Immature natural killer cell (primary cell): ENCODE data around the gene SNX21. TPM values are rescaled to one million over a fixed set of nuclear protein-coding genes. Genes with fewer than 3 reads are reported as not detected.

ENCODE experiments used
- DNase-seq, 3 donors: peaks; one replicate each; pipeline ENCODE4 v3.0.0; 2022; ENCODE audit warnings: mixed read lengths in 1 of 3
- H3K27ac Mint-ChIP-seq, 6 donors: one replicate each; pipeline ENCODE4 v1.8.0; 2020; ENCODE audit warnings: mixed read lengths in 6 of 6, mild to moderate bottlenecking in 5 of 6, inconsistent platforms in 4 of 6, moderate library complexity in 3 of 6
- H3K27me3 Mint-ChIP-seq, 3 donors: one replicate each; pipeline ENCODE4 v1.8.0; 2020 to 2021; ENCODE audit warnings: low read depth in 3 of 3, mild to moderate bottlenecking in 3 of 3, mixed read lengths in 3 of 3, moderate library complexity in 3 of 3, inconsistent platforms in 1 of 3
- H3K36me3 Mint-ChIP-seq, 3 donors: one replicate each; pipeline ENCODE4 v1.8.0; 2020; ENCODE audit warnings: mixed read lengths in 3 of 3, inconsistent platforms in 2 of 3, mild to moderate bottlenecking in 2 of 3
- H3K4me1 Mint-ChIP-seq, 2 donors: one replicate each; pipeline ENCODE4 v1.8.0; 2020; ENCODE audit warnings: inconsistent platforms in 2 of 2, mild to moderate bottlenecking in 2 of 2, mixed read lengths in 2 of 2, moderate library complexity in 1 of 2
- H3K4me3 Mint-ChIP-seq, 5 donors: one replicate each; pipeline ENCODE4 v1.8.0; 2020; ENCODE audit warnings: mild to moderate bottlenecking in 5 of 5, mixed read lengths in 5 of 5, inconsistent platforms in 3 of 5, moderate library complexity in 3 of 5
- H3K9me3 Mint-ChIP-seq, 6 donors: one replicate each; pipeline ENCODE4 v1.8.0; 2020; ENCODE audit warnings: mild to moderate bottlenecking in 6 of 6, mixed read lengths in 6 of 6, inconsistent platforms in 4 of 6, moderate library complexity in 3 of 6
- polyA plus RNA-seq, 3 donors: library from polyadenylated mRNA; unstranded; fragments of 300-500 nt; fragmentation: Illumina TruSeq; gene quantifications; one replicate each; pipeline ENCODE4 v1.2.3, GENCODE V29; 2021

The SNX21 gene
- polyA plus RNA-seq, 3 donors from 2014 or later = 1.6 to 2.5 (median 2.2) TPM

- no peak for DNase-seq
- H3K4me1 Mint-ChIP-seq = peaks cover 14 to 17% of the 10 kb centered on the region in 2 donors
- no peak within 1 kb of the TSS for H3K4me3 Mint-ChIP-seq
- peaks cover 0 to 12% (median under 1%) of the 10 kb centered on the region in 3 donors for H3K36me3 Mint-ChIP-seq
- H3K9me3 Mint-ChIP-seq = no peaks in the 10 kb centered on the region
- peaks cover 2 to 3% (median 3%) of the 10 kb centered on the region in 3 donors for H3K27me3 Mint-ChIP-seq
- H3K27ac Mint-ChIP-seq = no peak within 1 kb of the TSS
Observed at GRCh38 chr20:45887346-45887715, 53.7 kb downstream of the SNX21 start, which contains the start of gene SPATA25. Gene SPATA25, minus strand, starts transcription at chr20:45887622. Its CDS starts 32 bp downstream, at chr20:45887590.

- peaks cover 0 to 4% (median 0%) of the 10 kb centered on the region in 3 donors for H3K36me3 Mint-ChIP-seq
- no peaks in the 10 kb centered on the region for H3K9me3 Mint-ChIP-seq
- H3K4me1 Mint-ChIP-seq = peaks cover 22% of the 10 kb centered on the region in 2 donors
- no peak overlapping the region for H3K27ac Mint-ChIP-seq
- DNase-seq = no peak
- H3K4me3 Mint-ChIP-seq = no peak overlapping the region
- peaks cover 2 to 6% (median 3%) of the 10 kb centered on the region in 3 donors for H3K27me3 Mint-ChIP-seq
Observed at GRCh38 chr20:45888681-45889080, 55.1 kb downstream of the SNX21 start.

GRCh38 chr20:45890077-45890984 lies 56.7 kb downstream of the SNX21 start:
- H3K27ac Mint-ChIP-seq = peak overlapping the region in 5 of 6 donors; percentile 46 to 76 (median 67)
- H3K27me3 Mint-ChIP-seq = peaks cover 2 to 6% (median 3%) of the 10 kb centered on the region in 3 donors
- H3K4me1 Mint-ChIP-seq = peaks cover 22 to 25% of the 10 kb centered on the region in 2 donors
- H3K36me3 Mint-ChIP-seq = peaks cover 5 to 7% (median 6%) of the 10 kb centered on the region in 3 donors
- peak; percentile 43 to 53 (median 52) for DNase-seq
- H3K9me3 Mint-ChIP-seq = no peaks in the 10 kb centered on the region
- H3K4me3 Mint-ChIP-seq = peak overlapping the region; percentile 89 to 93 (median 92)

GRCh38 chr20:45890985-45891983 lies 57.7 kb downstream of the SNX21 start, which contains the start of the genes CTSA and NEURL2:
Gene CTSA, plus strand, starts transcription at chr20:45891335. Its CDS starts 234 bp downstream, at chr20:45891569.
Gene NEURL2, minus strand, starts transcription at chr20:45891208. Its CDS starts 217 bp downstream, at chr20:45890991.
- Mint-ChIP-seq H3K27me3 (peaks cover 2 to 6% (median 3%) of the 10 kb centered on the region in 3 donors), H3K27ac (peak within 1 kb of the TSS; percentile 62 to 85 (median 74)), H3K4me3 (peak within 1 kb of the TSS; percentile 89 to 93 (median 92)), H3K36me3 (peaks cover 5 to 7% (median 6%) of the 10 kb centered on the region in 3 donors), H3K9me3 (no peaks in the 10 kb centered on the region), H3K4me1 (peaks cover 22 to 25% of the 10 kb centered on the region in 2 donors)
- DNase-seq = peak; percentile 81 to 82 (median 81)

- peaks cover 22 to 25% of the 10 kb centered on the region in 2 donors for H3K4me1 Mint-ChIP-seq
- H3K4me3 Mint-ChIP-seq = peak overlapping the region; percentile 80 to 93 (median 89)
- H3K36me3 Mint-ChIP-seq = peaks cover 5 to 11% (median 7%) of the 10 kb centered on the region in 3 donors
- no peak for DNase-seq
- H3K27me3 Mint-ChIP-seq = peaks cover 2 to 6% (median 3%) of the 10 kb centered on the region in 3 donors
- H3K27ac Mint-ChIP-seq = peak overlapping the region in 4 of 6 donors; percentile 34 to 69 (median 48)
- H3K9me3 Mint-ChIP-seq = no peaks in the 10 kb centered on the region
Observed at GRCh38 chr20:45892049-45892825, 58.6 kb downstream of the SNX21 start.

Other genes starting within 250 kb of the SNX21 start
- gene WFDC10A, start 204.1 kb upstream of the SNX21 start, polyA plus RNA-seq = not detected
- not detected for gene WFDC9, start 202.5 kb upstream of the SNX21 start, polyA plus RNA-seq
- gene WFDC11, start 163.6 kb upstream of the SNX21 start, polyA plus RNA-seq = not detected
- not detected for gene WFDC13, start 131.8 kb upstream of the SNX21 start, polyA plus RNA-seq
- not detected for gene WFDC10B, start 128.8 kb upstream of the SNX21 start, polyA plus RNA-seq
- gene SPINT4, start 111.5 kb upstream of the SNX21 start, polyA plus RNA-seq = not detected
- gene WFDC3, start 41.9 kb upstream of the SNX21 start, polyA plus RNA-seq = not detected
- 10 to 100 TPM; 31.2 to 33.2 (median 31.5) TPM for gene DNTTIP1, start 41.8 kb upstream of the SNX21 start, polyA plus RNA-seq
- 1 to 10 TPM in 2 of 3 donors, not detected in 1; 1.9 to 2.0 TPM for gene UBE2C, start 21.2 kb upstream of the SNX21 start, polyA plus RNA-seq
- gene TNNC2, start 6.5 kb upstream of the SNX21 start, polyA plus RNA-seq = under 1 TPM in 1 of 3 donors, not detected in 2; 0.77 TPM
- gene ACOT8, start 23.6 kb downstream of the SNX21 start, polyA plus RNA-seq = 10 to 100 TPM; 46.9 to 83.7 (median 50.2) TPM
- 1 to 10 TPM in 2 of 3 donors, not detected in 1; 1.2 to 3.1 TPM for gene ZSWIM3, start 23.8 kb downstream of the SNX21 start, polyA plus RNA-seq
- gene ZSWIM1, start 47.4 kb downstream of the SNX21 start, polyA plus RNA-seq = under 1 TPM in 2 of 3 donors, not detected in 1; 0.55 to 0.68 TPM
- not detected for gene SPATA25, start 53.8 kb downstream of the SNX21 start, polyA plus RNA-seq
- gene NEURL2, start 57.4 kb downstream of the SNX21 start, polyA plus RNA-seq = 1 to 10 TPM in 2 of 3 donors, not detected in 1; 1.0 to 1.1 TPM
- 100 to 1,000 TPM in 1 of 3 donors, 10 to 100 TPM in 2; 76.8 to 119 (median 97.6) TPM for gene CTSA, start 57.5 kb downstream of the SNX21 start, polyA plus RNA-seq
- 10 to 100 TPM in 1 of 3 donors, 1 to 10 TPM in 1, under 1 TPM in 1; 0.77 to 17.5 (median 7.3) TPM for gene PLTP, start 78.4 kb downstream of the SNX21 start, polyA plus RNA-seq
- 10 to 100 TPM; 78.4 to 93.4 (median 83.0) TPM for gene PCIF1, start 100.9 kb downstream of the SNX21 start, polyA plus RNA-seq
- gene ZNF335, start 138.4 kb downstream of the SNX21 start, polyA plus RNA-seq = 10 to 100 TPM in 1 of 3 donors, 1 to 10 TPM in 2; 7.1 to 17.9 (median 9.6) TPM
- gene MMP9, start 175.1 kb downstream of the SNX21 start, polyA plus RNA-seq = under 1 TPM in 1 of 3 donors, not detected in 2; 0.09 TPM
- gene SLC12A5, start 195.4 kb downstream of the SNX21 start, polyA plus RNA-seq = 1 to 10 TPM in 2 of 3 donors, not detected in 1; 1.0 to 1.8 TPM